Fibroblast of pulmonary artery (primary cell): ENCODE data around the gene PLPPR1.

Experiments
- DNase-seq: peaks from one replicate; pipeline ENCODE4 v3.0.0-alpha.2; 2010; ENCODE audit warnings: low read depth
- H3K4me3 ChIP-seq: replicated peaks from 2 replicates; pipeline ENCODE4 v1.5.1; 2011; ENCODE audit warnings: low read depth, mild to moderate bottlenecking, control low read depth, low read length, moderate library complexity
- TF ChIP-seq, protein P1 (sequence below): IDR thresholded peaks from 2 replicates; pipeline ENCODE4 v1.5.1; 2011; ENCODE audit warnings: mild to moderate bottlenecking, control low read depth, low read length, inconsistent platforms; ENCODE audit errors: missing control alignments

Gene PLPPR1

DNA sequence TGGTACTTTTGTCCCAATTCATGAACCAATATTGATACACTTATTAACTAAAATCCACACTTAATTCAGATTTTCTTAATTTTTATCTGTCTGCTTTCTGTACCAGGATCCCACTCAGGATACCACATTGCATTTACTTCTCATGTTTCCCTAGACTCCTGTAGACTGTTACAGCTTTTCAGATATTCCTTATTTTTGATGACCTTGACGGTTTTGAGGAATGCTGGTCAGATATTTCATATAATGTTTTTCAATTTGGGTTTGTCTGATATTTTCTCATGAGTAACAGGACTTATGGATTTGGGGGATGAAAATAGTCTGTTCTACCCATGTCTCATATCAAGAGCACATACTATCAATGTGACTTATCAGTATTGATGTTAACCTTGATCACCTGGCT, 37.4 kb downstream of the PLPPR1 start:
- TF ChIP-seq, protein P1, sequence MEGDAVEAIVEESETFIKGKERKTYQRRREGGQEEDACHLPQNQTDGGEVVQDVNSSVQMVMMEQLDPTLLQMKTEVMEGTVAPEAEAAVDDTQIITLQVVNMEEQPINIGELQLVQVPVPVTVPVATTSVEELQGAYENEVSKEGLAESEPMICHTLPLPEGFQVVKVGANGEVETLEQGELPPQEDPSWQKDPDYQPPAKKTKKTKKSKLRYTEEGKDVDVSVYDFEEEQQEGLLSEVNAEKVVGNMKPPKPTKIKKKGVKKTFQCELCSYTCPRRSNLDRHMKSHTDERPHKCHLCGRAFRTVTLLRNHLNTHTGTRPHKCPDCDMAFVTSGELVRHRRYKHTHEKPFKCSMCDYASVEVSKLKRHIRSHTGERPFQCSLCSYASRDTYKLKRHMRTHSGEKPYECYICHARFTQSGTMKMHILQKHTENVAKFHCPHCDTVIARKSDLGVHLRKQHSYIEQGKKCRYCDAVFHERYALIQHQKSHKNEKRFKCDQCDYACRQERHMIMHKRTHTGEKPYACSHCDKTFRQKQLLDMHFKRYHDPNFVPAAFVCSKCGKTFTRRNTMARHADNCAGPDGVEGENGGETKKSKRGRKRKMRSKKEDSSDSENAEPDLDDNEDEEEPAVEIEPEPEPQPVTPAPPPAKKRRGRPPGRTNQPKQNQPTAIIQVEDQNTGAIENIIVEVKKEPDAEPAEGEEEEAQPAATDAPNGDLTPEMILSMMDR: no peak
- no peak for DNase-seq
- no peak overlapping the region for H3K4me3 ChIP-seq

DNA sequence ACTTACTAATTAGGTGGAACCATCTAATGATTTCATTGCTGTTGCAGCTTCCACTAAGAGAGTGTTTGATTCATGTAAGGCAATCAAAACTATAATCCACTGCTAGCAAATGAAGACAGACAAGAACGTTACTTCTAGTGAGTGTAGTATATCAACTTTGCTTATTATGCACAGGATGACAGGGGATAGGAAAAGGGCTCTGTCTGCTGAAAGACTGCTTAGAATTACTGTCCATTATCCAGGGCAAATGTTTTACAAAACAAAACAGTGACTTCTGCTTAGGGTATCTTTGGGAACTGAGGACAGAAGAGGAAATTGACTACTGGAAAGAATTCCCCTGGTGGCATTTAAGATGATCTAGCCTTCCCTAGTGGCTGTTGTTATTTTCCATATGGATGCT, 40.2 kb downstream of the PLPPR1 start:
- TF ChIP-seq, protein P1: no peak
- no peak for DNase-seq
- no peak overlapping the region for H3K4me3 ChIP-seq

GRCh38 chr9:101072259-101072658, 43.7 kb downstream of the PLPPR1 start:
- no peak for DNase-seq
- TF ChIP-seq, protein P1: no peak
- no peak overlapping the region for H3K4me3 ChIP-seq

DNA sequence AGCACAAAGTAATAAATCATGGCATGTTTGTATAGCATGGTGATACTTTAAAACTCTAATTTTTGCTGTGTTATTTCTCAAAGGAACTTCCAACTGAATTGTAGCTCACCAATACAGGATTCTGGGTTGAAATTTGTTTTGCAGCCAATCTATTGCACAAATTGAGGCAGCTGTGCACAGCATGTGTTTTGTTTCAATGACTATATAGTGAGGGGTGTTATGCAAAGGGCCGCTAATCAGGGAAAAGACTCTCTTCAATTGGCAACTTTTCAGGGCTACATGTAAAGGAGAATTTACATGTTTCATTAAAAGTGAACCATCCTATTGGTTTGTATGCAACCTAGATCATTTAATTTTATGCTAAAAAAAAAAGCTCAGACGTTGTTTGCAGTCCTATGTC, 44.6 kb downstream of the PLPPR1 start:
- TF ChIP-seq, protein P1: no peak
- H3K4me3 ChIP-seq: no peak overlapping the region
- no peak for DNase-seq

GRCh38 chr9:101081641-101082040, 53.1 kb downstream of the PLPPR1 start:
- no peak for DNase-seq
- no peak overlapping the region for H3K4me3 ChIP-seq
- TF ChIP-seq, protein P1: no peak

DNA sequence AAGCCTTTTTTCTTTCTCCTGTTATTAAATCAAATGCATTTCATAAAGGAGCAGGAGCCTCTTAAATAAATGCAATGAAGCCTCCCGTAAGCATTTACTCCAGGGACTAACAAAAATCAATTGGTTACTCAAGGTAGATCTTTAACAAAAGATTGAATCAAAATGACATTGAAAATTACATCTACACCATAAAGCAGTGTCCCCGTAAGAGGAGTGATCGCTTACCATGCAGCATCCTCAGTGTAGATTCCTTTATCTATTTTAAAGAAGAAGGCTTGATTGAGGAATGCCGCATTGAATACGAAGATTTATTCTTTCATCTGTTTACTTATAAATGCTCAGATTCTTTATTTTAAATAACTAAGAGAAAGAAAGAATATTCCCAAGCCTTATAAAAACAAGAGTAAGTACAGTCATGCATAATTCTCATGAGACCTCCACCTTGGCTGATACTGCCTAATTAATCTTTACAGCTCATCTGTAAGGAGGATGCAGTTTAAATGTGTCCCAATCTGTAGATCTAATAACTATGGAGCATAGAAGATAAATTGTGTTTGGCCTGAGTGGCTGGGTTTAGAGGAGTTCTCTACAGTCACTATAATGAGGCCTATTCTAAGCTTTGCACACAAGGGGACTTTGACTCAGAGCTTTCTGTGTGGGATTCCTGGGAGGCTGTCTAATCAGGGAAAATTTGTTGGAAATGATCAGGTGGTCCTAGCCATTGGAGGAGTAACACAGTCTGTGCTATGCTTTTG, 55.1 kb downstream of the PLPPR1 start:
- no peak for DNase-seq
- TF ChIP-seq, protein P1: no peak
- no peak overlapping the region for H3K4me3 ChIP-seq

- TF ChIP-seq, protein P1: no peak
- H3K4me3 ChIP-seq: no peak overlapping the region
- no peak for DNase-seq
Measured at GRCh38 chr9:101087426-101087825, 58.9 kb downstream of the PLPPR1 start.
